H1 (cell line): ENCODE data around the gene DLEC1.

ENCODE experiments used
- ASH2L ChIP-seq: fragments of 200-600, 300-600 bp; sonication (generic); IDR thresholded peaks from one replicate; pipeline ENCODE4 v1.7.1; 2017; ENCODE audit warnings: low read length
- CHD1 ChIP-seq: IDR thresholded peaks from 2 replicates; pipeline ENCODE4 v1.6.1; 2012; ENCODE audit warnings: low read depth, low read length, improper control_type of control experiment
- GTF2F1 ChIP-seq: IDR thresholded peaks from 2 replicates; pipeline ENCODE4 v1.6.1; 2012; ENCODE audit warnings: low read depth, low read length, improper control_type of control experiment, borderline replicate concordance
- POLR2A ChIP-seq, 2 experiments: IDR thresholded peaks; 1 replicate in 1 of 2; 2 replicates in 1 of 2; pipeline ENCODE4 v1.6.1; 2011; ENCODE audit warnings: low read depth in 2 of 2, low read length in 2 of 2, mild to moderate bottlenecking in 2 of 2; ENCODE audit errors: control extremely low read depth in 1 of 2
- POLR2AphosphoS5 ChIP-seq: IDR thresholded peaks from 2 replicates; pipeline ENCODE4 v1.6.1; 2011; ENCODE audit warnings: low read depth, low read length
- RXRA ChIP-seq: IDR thresholded peaks from 2 replicates; pipeline ENCODE4 v1.6.1; 2011; ENCODE audit warnings: low read depth, mild to moderate bottlenecking, low read length, moderate library complexity; ENCODE audit not compliant: insufficient read depth
- TAF1 ChIP-seq: IDR thresholded peaks from 2 replicates; pipeline ENCODE4 v1.6.1; 2011; ENCODE audit warnings: mild to moderate bottlenecking, low read depth, low read length
- TCF12 ChIP-seq: IDR thresholded peaks from 2 replicates; pipeline ENCODE4 v1.6.1; 2011; ENCODE audit warnings: low read depth, mild to moderate bottlenecking, low read length
- TF ChIP-seq, protein P1 (sequence below), 3 experiments: IDR thresholded peaks; 1 replicate in 2 of 3; 2 replicates in 1 of 3; pipeline versions ENCODE4 v1.5.1 to v1.6.1; 2011; ENCODE audit warnings: low read length in 3 of 3, mild to moderate bottlenecking in 3 of 3, inconsistent platforms in 2 of 3, low read depth in 1 of 3, moderate library complexity in 1 of 3; ENCODE audit not compliant: insufficient read depth in 1 of 3; ENCODE audit errors: control extremely low read depth in 1 of 3

DNA sequence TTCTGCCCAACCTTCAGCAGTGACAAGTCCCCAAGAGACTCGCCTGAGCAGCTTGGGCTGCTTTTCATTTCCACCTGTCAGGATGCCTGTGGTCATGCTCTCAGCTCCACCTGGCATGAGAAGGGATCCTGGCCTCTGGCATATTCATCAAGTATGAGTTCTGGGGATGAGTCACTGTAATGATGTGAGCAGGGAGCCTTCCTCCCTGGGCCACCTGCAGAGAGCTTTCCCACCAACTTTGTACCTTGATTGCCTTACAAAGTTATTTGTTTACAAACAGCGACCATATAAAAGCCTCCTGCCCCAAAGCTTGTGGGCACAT lies 102.9 kb downstream of the DLEC1 start:
- TF ChIP-seq POLR2AphosphoS5 (no peak), ASH2L (no peak), TAF1 (no peak), TCF12 (no peak), GTF2F1 (no peak), RXRA (no peak), CHD1 (no peak), POLR2A (IDR thresholded peaks at IDR 0.05; ENCODE audit: control extremely low read depth in 1 of 2, low read depth in 2 of 2, low read length in 2 of 2) (no peak)
- TF ChIP-seq, protein P1, sequence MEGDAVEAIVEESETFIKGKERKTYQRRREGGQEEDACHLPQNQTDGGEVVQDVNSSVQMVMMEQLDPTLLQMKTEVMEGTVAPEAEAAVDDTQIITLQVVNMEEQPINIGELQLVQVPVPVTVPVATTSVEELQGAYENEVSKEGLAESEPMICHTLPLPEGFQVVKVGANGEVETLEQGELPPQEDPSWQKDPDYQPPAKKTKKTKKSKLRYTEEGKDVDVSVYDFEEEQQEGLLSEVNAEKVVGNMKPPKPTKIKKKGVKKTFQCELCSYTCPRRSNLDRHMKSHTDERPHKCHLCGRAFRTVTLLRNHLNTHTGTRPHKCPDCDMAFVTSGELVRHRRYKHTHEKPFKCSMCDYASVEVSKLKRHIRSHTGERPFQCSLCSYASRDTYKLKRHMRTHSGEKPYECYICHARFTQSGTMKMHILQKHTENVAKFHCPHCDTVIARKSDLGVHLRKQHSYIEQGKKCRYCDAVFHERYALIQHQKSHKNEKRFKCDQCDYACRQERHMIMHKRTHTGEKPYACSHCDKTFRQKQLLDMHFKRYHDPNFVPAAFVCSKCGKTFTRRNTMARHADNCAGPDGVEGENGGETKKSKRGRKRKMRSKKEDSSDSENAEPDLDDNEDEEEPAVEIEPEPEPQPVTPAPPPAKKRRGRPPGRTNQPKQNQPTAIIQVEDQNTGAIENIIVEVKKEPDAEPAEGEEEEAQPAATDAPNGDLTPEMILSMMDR (IDR thresholded peaks at IDR 0.05; ENCODE audit: control extremely low read depth in 1 of 3, insufficient read depth in 1 of 3, low read depth in 1 of 3, low read length in 3 of 3) = no peak
